ENCODE results near the gene SLC25A33. TPM values are rescaled to one million over a fixed set of nuclear protein-coding genes. Genes with fewer than 3 reads are reported as not detected.
A peak's percentile ranks its signal among the peaks of the same experiment; 100 is the strongest.

SLC25A33 gene
- 6.5 TPM for polyA plus RNA-seq (2013, experiment 1 of 2)
- polyA plus RNA-seq (2013, experiment 2 of 2): 5.5 TPM

- Histone ChIP-seq H3K27ac (ENCODE audit: low read depth, low read length, severe bottlenecking) (peak within 1 kb of the TSS; percentile 79), H3K4me3 (ENCODE audit: extremely low read depth, insufficient read depth, low read length, poor library complexity, severe bottlenecking) (peak within 1 kb of the TSS; percentile 75), H3K9me3 (ENCODE audit: control insufficient read depth, low read length) (no peaks in the 10 kb centered on the region), H3K4me1 (ENCODE audit: control insufficient read depth, insufficient read depth, low read length, poor library complexity, severe bottlenecking) (peaks cover 3% of the 10 kb centered on the region), H3K36me3 (ENCODE audit: control insufficient read depth, insufficient read depth, low read length) (peaks cover 3% of the 10 kb centered on the region)
- 1 to 2% methylated on average over 67 to 68 of the region's 92 CpGs for WGBS, 2 experiments (ENCODE audit: insufficient coverage in 2 of 2)
These were observed at the start of gene SLC25A33 for GRCh38 chr1:9539165-9539828. TSS of gene SLC25A33 (plus strand) at chr1:9539465. CDS start at chr1:9539692, 227 bp downstream.

GRCh38 chr1:9490605-9491339, 48.5 kb upstream of the SLC25A33 start:
- no peak overlapping the region for H3K27ac ChIP-seq (ENCODE audit: low read depth, low read length, severe bottlenecking)
- H3K4me1 ChIP-seq (ENCODE audit: control insufficient read depth, insufficient read depth, low read length, poor library complexity, severe bottlenecking): no peaks in the 10 kb centered on the region
- no peaks in the 10 kb centered on the region for H3K36me3 ChIP-seq (ENCODE audit: control insufficient read depth, insufficient read depth, low read length)
- WGBS, 2 experiments (ENCODE audit: insufficient coverage in 2 of 2): 56 to 64% methylated on average over 17 to 19 of the region's 20 CpGs
- no peaks in the 10 kb centered on the region for H3K9me3 ChIP-seq (ENCODE audit: control insufficient read depth, low read length)
- H3K4me3 ChIP-seq (ENCODE audit: extremely low read depth, insufficient read depth, low read length, poor library complexity, severe bottlenecking): no peak overlapping the region

- no peak overlapping the region for H3K4me3 ChIP-seq (ENCODE audit: extremely low read depth, insufficient read depth, low read length, poor library complexity, severe bottlenecking)
- no peaks in the 10 kb centered on the region for H3K4me1 ChIP-seq (ENCODE audit: control insufficient read depth, insufficient read depth, low read length, poor library complexity, severe bottlenecking)
- no peaks in the 10 kb centered on the region for H3K36me3 ChIP-seq (ENCODE audit: control insufficient read depth, insufficient read depth, low read length)
- no peaks in the 10 kb centered on the region for H3K9me3 ChIP-seq (ENCODE audit: control insufficient read depth, low read length)
- WGBS, 2 experiments (ENCODE audit: insufficient coverage in 2 of 2): 96 to 100% methylated on average over 4 to 5 of the region's 6 CpGs
- H3K27ac ChIP-seq (ENCODE audit: low read depth, low read length, severe bottlenecking): no peak overlapping the region
These were observed 45.9 kb upstream of the SLC25A33 start for GRCh38 chr1:9493326-9493725.

- H3K36me3 ChIP-seq (ENCODE audit: control insufficient read depth, insufficient read depth, low read length): no peaks in the 10 kb centered on the region
- H3K27ac ChIP-seq (ENCODE audit: low read depth, low read length, severe bottlenecking): no peak overlapping the region
- H3K9me3 ChIP-seq (ENCODE audit: control insufficient read depth, low read length): no peaks in the 10 kb centered on the region
- H3K4me3 ChIP-seq (ENCODE audit: extremely low read depth, insufficient read depth, low read length, poor library complexity, severe bottlenecking): peak overlapping the region; percentile 14
- H3K4me1 ChIP-seq (ENCODE audit: control insufficient read depth, insufficient read depth, low read length, poor library complexity, severe bottlenecking): no peaks in the 10 kb centered on the region
- WGBS, 2 experiments (ENCODE audit: insufficient coverage in 2 of 2): 9 to 14% methylated on average over 39 of the region's 48 CpGs
These were observed 44.1 kb upstream of the SLC25A33 start for GRCh38 chr1:9494936-9495758.

- WGBS, 2 experiments (ENCODE audit: insufficient coverage in 2 of 2): 85 to 92% methylated on average over 3 to 4 of the region's 8 CpGs
- Histone ChIP-seq H3K4me3 (ENCODE audit: extremely low read depth, insufficient read depth, low read length, poor library complexity, severe bottlenecking) (no peak overlapping the region), H3K36me3 (ENCODE audit: control insufficient read depth, insufficient read depth, low read length) (no peaks in the 10 kb centered on the region)
These were observed 43.4 kb upstream of the SLC25A33 start for GRCh38 chr1:9495854-9496374.

GRCh38 chr1:9500756-9501754, 38.2 kb upstream of the SLC25A33 start:
- Histone ChIP-seq H3K36me3 (ENCODE audit: control insufficient read depth, insufficient read depth, low read length) (no peaks in the 10 kb centered on the region), H3K4me1 (ENCODE audit: control insufficient read depth, insufficient read depth, low read length, poor library complexity, severe bottlenecking) (no peaks in the 10 kb centered on the region), H3K4me3 (ENCODE audit: extremely low read depth, insufficient read depth, low read length, poor library complexity, severe bottlenecking) (no peak overlapping the region), H3K9me3 (ENCODE audit: control insufficient read depth, low read length) (no peaks in the 10 kb centered on the region), H3K27ac (ENCODE audit: low read depth, low read length, severe bottlenecking) (no peak overlapping the region)
- 91 to 94% methylated on average over 13 to 14 of the region's 17 CpGs for WGBS, 2 experiments (ENCODE audit: insufficient coverage in 2 of 2)

More at GRCh38 chr1:9495854-9496374, 43.4 kb upstream of the SLC25A33 start:
- no peak overlapping the region for H3K27ac ChIP-seq (ENCODE audit: low read depth, low read length, severe bottlenecking)
- H3K4me1 ChIP-seq (ENCODE audit: control insufficient read depth, insufficient read depth, low read length, poor library complexity, severe bottlenecking): no peaks in the 10 kb centered on the region
- no peaks in the 10 kb centered on the region for H3K9me3 ChIP-seq (ENCODE audit: control insufficient read depth, low read length)

GRCh38 chr1:9503001-9503675, 36.1 kb upstream of the SLC25A33 start:
- Histone ChIP-seq H3K9me3 (ENCODE audit: control insufficient read depth, low read length) (no peaks in the 10 kb centered on the region), H3K36me3 (ENCODE audit: control insufficient read depth, insufficient read depth, low read length) (no peaks in the 10 kb centered on the region), H3K4me3 (ENCODE audit: extremely low read depth, insufficient read depth, low read length, poor library complexity, severe bottlenecking) (no peak overlapping the region), H3K4me1 (ENCODE audit: control insufficient read depth, insufficient read depth, low read length, poor library complexity, severe bottlenecking) (no peaks in the 10 kb centered on the region), H3K27ac (ENCODE audit: low read depth, low read length, severe bottlenecking) (no peak overlapping the region)
- WGBS, 2 experiments (ENCODE audit: insufficient coverage in 2 of 2): 89 to 90% methylated on average over 13 to 14 of the region's 18 CpGs

GRCh38 chr1:9505143-9505542, 34.1 kb upstream of the SLC25A33 start:
- 84 to 92% methylated on average over 5 to 7 of the region's 8 CpGs for WGBS, 2 experiments (ENCODE audit: insufficient coverage in 2 of 2)
- Histone ChIP-seq H3K36me3 (ENCODE audit: control insufficient read depth, insufficient read depth, low read length) (no peaks in the 10 kb centered on the region), H3K4me3 (ENCODE audit: extremely low read depth, insufficient read depth, low read length, poor library complexity, severe bottlenecking) (no peak overlapping the region), H3K9me3 (ENCODE audit: control insufficient read depth, low read length) (no peaks in the 10 kb centered on the region), H3K4me1 (ENCODE audit: control insufficient read depth, insufficient read depth, low read length, poor library complexity, severe bottlenecking) (no peaks in the 10 kb centered on the region), H3K27ac (ENCODE audit: low read depth, low read length, severe bottlenecking) (no peak overlapping the region)

- Histone ChIP-seq H3K27ac (ENCODE audit: low read depth, low read length, severe bottlenecking) (no peak overlapping the region), H3K36me3 (ENCODE audit: control insufficient read depth, insufficient read depth, low read length) (no peaks in the 10 kb centered on the region), H3K9me3 (ENCODE audit: control insufficient read depth, low read length) (no peaks in the 10 kb centered on the region), H3K4me1 (ENCODE audit: control insufficient read depth, insufficient read depth, low read length, poor library complexity, severe bottlenecking) (no peaks in the 10 kb centered on the region), H3K4me3 (ENCODE audit: extremely low read depth, insufficient read depth, low read length, poor library complexity, severe bottlenecking) (no peak overlapping the region)
- 93% methylated on average over 6 of the region's 8 CpGs; no CpG with 5 or more reads in 1 of the 2 experiments for WGBS, 2 experiments (ENCODE audit: insufficient coverage in 2 of 2)
These were observed 32.4 kb upstream of the SLC25A33 start for GRCh38 chr1:9506901-9507300.

All from mesodermal cell (in vitro differentiated cells).